NOMO-1 treated with dmso at 0.1 percent for 144 hours (cell line): Measurements from ENCODE around the gene OTUD3.
"Not testable (repeated sequence)": the region's sequence is repeated elsewhere in the genome, so short reads cannot be mapped to it uniquely, and the experiment has no call there.

Source experiments
- DNase-seq: peaks from one replicate; lab custom pipeline; 2025; ENCODE audit not compliant: unreplicated experiment; lab: John Stamatoyannopoulos, UW

The OTUD3 gene

DNA sequence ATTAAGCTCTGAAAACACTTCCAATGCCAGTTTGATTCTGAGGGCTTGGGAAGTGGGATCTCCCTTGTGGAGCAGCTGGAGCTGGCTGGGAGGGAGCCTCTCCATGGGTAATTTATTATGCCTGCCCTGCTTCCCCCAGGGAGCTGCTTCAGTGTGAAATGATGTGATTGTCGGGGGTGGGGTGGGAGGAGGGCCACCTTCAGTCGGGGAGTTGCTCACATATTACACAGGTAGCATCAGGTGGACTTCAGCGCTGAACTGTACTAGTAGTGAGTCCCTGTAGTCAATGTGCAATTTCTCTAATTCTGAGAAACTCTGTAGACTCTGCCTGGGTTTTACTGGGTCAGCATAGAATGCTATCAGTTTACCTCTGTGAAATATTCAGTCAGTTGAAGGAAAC lies 28.5 kb downstream of the OTUD3 start:
- DNase-seq, result no peak

DNA sequence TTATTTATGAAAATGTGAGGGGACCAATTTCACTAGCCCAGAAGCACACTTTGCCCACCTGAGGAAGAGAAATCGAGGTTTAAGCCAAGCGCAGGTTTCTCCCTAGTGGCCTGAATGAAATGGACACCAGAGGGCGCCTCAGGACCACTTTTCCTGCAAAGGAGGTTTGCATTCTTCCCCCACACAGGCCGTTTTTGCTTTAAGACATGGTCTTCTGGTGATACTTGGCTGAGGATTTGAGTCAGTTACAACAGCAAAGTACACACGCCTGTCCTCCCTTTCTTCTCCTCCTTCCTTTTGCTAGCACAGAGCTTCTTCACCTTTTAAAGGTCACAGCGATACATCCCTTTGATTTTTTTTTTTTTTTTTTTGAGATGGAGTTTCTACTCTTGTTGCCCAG lies 35.9 kb downstream of the OTUD3 start:
- peak; percentile 54 for DNase-seq

DNA sequence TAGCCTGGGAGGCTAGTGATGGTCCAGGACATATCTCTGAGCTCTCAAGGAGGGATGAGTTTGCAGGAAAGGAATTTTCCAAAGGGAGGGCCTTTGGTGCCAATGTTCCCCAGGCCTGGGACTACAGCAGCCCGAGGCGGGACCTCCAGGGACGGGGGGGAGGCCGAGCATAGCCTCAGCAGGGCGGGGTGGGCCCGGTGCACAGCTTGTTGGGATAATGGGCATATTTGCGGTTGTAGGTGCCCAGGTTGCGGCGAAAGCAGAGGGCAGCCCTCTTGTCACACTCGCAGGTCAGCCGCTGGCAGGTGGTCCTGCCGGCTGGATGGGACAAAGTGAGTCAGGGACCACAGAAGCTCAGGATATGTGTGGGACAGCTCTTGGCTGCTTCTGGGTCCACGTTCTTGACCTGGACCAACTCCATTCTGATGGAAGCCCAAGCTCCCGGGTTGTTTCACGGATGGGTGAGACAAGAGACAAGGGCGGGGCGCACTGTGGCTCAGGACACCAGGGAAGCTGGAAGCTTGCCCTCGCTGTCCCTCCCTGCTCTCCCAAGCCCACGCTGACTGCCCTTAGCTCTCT lies 38.0 kb downstream of the OTUD3 start:
- DNase-seq, result no peak

DNA sequence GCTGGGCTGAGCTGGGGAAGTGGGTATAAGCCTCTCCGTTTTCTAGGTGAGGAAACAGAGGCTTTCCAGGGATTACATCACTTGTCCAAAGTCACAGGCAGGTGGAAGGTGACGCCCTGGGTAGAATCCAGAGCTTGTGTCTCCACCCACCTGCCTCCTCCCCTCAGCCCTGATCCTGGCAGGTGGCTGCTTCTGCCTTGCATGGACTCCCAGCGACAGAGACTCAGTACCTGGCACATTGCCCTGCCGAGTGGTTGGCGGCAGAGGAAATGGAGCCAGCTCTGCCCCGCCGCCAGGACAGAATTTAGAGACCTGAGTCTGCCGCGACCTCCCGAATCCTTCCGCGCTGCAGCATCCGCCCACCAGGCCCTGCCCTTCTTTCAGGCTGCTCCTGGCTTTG lies 39.1 kb downstream of the OTUD3 start:
- no peak for DNase-seq

DNA sequence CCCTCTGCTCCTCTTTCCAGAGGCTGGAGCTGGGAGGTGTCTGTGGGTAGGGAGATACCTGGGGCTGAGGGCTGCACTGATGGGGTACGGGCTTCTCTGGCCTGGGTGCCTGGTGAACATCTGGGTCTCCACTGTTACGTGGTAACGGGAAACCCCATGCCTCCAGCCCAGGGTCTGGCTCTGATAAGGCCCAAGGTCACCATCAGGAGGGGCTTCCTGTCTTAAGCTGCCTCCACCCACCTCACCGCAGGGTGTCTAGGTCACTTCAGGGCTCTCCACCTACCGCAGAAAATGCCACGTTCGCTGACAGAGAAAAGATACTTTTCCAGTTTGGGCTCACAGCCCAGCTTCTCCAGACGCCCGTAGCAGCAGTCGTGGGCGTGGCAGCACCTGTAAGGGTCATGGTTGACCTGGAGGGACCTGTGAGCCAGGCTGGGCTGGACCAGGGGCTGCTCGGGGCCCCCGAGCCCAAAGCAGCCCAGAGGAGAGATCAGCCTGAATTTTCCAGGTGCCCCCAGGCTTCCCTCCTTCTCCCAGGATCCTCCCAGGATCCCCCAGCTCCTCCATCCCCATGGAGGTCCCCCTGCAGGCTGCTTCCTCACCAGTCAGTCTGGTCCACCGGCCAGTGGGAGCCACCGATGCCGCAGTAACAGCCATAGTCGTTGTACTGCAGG lies 40.0 kb downstream of the OTUD3 start:
- DNase-seq, result no peak

DNA sequence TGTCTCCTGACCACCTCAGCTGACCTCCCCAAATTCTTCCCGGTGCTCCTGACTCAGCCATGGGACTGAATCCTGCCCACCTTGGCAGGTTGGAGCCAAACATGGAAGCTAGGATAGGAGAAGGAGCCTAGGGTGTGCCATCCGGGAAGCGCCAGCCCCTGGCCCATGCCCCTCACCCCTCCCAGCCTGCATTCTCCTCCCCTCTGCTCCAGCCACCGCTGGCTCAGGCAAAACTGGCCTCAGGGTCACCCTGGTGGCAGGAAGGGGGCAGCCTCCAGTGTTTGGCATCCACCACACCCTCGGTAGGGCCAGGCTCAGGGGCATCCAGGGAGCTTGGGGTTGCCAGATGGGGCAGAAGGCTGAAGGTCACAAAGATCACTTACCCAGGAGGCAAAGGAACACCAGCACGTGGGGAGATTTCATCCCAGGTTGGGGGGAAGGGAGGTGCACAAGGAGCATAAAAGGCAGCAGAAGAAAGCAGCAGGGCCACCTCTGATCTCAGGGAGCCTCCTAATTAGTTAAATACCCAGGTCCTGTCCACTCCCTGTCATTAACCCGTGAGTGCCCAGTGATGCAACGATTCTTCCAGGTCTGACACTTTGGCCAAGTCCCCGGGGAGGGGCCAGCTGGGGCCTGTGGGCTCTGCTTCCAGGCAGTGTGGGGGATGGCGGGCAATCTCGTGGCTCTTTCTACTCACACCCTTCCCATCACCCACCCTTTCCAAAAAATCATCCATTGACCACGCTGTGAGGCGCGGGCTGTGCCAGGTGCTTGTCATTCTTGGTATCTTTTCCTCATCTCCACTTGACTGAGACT lies 41.1 kb downstream of the OTUD3 start, which contains the start of gene PLA2G2E:
TSS of gene PLA2G2E (minus strand) at position 481 of the 816 bp plus-strand sequence. CDS start at position 423, 58 bp downstream.
- no peak for DNase-seq

DNA sequence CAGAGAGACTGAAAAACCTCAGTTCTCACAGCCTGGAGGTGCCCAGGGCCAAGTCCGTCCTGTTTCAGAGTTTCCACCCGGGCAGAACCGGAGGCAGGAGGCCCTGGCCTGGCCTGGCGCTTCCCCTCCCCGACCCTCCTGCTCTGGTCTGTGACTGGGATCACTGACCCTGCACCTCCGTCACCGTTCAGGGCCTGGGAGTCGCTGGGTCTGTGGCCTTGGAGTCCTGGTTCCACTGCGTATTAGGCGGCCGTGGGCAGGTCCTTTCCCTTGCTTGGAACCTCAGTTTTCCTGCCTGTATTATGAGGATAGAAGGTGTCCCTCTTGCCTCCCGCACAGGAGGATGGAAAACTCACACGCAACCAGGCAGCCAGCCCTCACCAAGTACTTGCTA lies 41.8 kb downstream of the OTUD3 start:
- no peak for DNase-seq

DNA sequence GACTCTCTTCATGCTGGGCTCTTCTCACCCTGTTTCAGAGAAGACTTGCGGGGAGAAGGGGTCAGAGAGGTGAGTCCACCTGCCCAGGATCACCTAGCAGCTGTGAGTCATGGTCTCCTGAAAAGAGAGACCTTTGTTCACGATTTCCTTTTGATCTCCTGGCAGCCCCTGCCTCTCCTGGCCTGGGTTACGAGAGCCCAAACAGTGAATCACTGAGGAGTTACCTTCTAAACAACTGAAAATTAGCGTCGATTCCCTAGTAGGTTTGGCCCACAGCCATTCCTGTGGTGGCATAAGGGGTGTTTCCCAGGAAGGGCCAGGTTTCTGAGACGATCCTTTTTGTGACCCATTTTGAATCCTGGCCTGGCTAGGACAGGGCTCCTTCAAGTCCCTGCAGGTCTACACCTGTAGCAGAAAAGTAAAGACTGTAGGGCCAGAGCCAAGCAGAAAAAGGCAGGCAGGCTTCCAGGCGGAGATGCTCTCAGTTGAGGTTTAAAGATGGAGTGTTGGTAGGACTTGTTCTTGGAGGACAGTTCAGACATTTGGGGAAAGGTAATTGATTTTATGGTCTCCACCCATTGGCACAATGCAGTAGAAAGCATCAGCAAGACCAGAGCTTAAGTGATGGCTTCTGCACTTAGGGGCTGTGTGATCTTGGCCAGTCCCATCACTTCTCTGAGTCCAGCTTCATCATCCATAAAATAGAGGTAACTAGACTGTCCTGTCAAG lies 43.3 kb downstream of the OTUD3 start:
- no peak for DNase-seq

DNA sequence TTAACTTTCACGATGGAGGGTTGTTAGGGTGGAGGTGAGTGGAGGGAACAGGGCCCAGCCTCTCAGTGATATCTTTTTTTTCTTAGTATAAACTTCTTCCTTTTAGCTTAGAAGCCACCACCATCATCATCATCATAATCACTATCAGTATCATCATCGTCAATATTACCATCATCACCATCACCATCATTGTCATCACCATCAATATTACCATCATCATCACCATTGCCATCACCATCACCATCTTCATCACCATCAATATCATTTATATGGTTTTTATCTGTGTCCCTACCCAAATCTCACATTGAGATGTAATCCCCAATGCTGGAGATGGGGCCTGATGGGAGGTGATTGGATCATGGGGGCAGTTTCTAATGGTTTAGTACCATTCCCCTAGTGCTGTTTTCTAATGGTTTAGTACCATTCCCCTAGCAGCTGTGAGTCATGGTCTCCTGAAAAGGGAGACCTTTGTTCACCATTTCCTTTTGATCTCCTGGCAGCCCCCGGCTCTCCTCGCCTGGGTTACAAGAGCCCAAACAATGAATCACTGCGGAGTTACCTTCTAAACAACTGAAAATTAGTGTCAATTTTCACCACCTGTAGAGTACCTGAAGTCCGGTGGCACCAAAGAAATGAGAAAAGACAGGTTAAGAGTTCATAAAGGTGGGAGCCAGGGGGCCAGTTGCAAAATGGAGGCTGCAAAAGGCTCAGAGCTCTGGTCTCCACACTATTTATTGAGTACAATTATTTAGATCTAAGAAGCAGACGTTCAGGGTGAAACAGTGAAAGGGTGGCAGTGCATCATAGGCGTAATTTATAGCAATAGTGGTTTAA lies 44.3 kb downstream of the OTUD3 start:
- DNase-seq, result no peak

DNA sequence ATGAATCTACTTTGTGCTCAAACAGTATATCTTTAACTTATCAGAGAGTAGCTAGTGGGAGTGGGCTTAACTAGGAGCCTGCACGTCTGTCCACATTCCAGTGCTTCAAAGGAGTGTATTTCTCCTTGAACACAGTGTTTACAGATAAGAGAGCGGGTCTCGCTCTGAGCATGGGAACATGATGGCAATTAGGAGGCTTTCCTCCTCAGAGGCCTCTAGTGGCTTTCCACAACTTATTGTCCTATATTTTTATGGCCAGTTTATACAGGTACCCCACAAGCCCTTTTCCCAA lies 44.9 kb downstream of the OTUD3 start:
- not testable (repeated sequence) for DNase-seq

DNA sequence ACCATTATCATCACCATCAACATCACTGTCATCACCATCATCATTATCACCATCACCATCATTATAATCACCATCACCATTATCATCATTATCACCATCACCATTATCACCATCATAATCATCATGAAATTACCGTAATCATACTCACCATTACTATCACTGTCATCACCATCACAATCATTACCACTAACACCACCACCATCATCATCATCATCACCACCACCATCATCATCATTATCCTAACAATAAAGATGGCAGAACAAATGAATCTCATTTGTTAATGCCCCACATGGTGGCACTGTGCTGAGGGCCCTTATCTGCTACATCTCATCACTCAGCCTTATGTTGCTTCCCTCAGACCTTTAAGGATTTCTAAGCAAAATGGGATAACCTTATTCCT lies 50.7 kb downstream of the OTUD3 start:
- no peak for DNase-seq

DNA sequence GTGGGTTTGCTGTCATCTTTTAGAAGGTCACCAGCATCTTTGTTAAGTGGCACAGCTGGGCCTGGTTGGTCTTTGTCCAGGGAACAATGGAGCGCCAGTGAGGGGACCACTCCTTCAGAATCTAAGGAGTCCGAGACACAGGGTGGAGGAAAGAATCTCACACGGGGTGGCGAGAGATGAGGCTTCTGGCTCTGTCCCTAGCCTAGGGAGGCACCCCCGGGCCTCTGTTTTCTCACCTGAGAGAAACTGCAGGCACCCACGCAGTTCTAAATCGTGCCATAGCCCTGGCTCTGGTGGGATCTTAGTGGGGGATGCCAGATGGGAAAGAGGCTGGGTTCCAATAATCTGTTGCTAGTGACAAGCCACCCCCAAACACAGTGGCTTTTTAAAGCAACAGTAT lies 52.1 kb downstream of the OTUD3 start:
- DNase-seq, result no peak

DNA sequence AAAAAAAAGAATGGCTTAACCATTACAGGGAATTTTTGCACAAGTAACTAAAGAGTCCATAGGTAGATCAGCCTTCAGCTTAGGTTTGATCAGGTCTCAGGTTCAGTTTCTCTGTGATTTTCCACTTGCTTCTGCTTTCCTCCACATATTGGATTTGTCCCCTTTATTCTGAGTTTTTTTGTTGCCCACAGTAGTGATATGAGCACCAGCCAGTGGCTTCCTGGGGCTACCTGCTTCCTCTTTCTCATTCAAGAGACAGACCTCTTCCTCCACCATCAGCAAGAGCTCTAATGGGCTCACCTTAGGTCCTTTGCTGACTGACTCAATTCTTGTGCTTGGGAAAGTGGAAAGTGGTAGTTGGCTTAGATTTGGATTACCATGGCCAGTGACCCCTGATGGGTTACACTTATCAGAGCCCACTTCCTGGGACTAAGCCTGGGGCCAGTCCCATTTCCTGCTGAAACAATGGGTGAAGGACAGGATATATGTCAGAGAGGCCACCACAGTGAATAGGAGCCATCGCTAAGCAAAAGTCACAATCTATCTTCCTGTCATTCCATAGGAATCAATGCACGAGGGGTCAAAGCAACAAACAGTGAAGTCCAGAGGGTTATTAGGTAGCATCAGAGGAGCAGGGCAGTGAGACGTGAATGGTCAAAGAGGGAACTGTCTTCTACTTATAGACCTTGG lies 54.0 kb downstream of the OTUD3 start:
- peak; percentile 4 for DNase-seq

DNA sequence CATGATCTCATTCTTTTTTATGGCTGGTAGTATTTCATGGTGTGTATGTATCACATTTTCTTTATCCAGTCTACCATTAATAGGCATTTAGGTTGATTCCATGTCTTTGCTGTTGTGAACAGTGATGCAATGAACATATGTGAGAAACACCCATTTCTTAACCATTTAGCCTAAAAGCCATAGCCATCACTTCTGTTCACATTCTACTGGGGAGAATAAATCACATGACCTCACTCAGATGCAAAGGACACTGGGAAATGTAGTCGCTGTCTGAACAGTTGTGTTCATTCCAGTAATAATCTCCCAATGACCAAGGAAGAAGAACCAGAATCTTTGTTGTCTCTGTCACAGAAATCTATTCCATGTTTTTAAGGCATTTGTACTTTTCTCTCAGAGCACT lies 56.3 kb downstream of the OTUD3 start:
- no peak for DNase-seq

DNA sequence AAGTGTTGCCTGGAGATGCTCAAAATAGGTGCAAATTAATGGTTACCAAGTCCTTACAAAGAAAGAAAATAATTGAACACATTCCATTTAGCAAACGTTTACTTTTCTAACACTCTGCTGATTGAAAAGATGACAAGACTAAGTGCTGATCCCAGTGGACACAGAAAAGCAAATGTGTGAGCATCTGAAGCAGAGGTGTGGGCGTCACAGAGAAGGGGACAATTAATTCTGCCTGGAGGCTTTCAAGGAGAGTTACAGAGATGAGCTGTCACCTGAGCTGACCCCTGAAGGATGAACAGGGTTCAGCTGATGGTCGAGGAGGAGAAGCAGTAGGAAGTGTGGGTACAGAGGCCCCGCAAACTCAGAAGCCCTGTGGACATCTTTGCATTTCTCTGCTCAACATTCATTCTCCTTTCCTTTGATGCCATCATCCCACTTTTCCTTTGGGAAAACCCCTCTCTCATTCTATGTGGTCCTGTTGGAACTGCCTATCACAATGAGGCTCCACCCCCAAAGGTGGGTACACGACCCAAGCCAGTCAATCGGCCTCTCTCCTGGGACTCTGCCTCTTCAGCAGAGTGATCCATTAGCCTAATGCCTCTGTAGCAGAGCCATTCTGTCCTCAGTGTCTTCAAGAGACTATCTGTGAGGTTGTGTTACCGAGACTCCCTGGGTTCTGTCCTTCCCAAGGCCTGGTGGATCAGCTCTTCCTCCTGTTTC lies 58.5 kb downstream of the OTUD3 start:
- no peak for DNase-seq

DNA sequence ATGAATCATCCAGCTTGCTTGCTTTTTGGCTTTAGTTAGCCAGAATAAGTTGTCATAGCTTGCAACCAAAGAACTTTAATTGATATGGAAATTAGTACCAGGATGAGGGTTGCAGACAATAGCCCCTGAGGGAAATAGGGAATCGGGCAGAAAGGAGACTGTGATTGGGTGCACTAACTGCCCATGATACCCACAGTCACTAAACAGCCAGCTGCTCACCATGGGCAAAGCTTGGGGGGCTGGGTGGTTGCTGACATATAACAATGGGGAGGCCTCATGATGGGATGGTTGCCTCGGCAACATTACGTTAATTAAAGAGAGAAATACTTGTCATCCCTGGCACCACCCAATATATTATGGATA lies 59.0 kb downstream of the OTUD3 start:
- no peak for DNase-seq

DNA sequence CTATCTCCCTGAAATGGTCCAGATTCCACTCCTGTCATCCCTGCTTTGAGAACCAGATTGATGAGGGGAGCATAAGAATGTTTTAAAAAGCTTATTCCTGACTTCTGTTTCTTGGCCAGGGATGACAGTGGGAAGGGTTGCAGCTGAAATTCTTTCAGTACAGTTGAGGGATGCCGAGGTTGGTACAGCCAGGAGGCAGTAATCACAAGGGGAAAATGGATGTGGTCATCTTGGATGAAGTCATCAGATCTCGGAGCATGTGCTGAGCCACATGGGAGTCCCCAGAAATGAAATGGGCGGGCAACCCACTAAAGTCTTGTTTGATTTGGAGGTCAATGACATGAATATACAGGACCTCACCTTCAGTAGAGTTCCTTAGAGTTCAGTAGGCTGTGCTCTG lies 59.9 kb downstream of the OTUD3 start:
- no peak for DNase-seq

DNA sequence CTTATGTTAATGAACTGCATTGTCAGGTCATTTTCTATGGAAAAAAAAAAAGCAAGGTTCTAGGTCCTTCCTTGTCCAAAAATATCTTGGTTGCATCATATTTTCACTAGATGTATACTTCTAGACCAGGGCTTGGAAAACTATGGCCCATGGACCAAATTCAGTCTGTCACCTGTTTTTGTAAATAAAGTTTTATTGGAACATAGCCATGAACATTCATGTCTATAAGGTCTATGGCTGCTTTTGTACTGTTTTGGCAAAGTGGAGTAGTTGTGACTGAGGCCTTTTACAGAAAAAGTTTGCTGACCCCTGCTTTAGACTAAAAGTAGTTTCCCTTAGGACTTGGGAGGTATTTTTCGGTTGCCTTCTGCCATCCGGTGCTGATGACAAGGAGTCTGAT lies 60.5 kb downstream of the OTUD3 start:
- DNase-seq, result no peak

DNA sequence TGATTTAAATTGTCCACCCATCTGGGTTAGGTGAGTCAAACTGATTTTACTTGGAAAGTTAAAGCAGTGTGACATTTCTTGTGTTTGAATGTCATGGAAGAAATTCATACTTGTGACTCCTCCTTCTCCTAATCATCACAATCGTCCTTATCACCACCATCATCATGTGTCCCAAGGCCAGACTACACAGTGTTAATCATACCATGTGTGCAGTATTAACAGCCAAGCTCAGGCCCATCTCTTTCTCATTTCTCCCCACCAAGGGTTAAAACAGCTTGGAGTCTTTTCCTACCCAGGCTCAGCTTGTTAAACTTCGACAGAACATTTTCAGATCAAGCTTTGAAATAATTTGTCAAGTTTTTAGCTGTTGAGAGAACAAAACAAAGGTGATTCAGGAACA lies 63.7 kb downstream of the OTUD3 start:
- no peak for DNase-seq

DNA sequence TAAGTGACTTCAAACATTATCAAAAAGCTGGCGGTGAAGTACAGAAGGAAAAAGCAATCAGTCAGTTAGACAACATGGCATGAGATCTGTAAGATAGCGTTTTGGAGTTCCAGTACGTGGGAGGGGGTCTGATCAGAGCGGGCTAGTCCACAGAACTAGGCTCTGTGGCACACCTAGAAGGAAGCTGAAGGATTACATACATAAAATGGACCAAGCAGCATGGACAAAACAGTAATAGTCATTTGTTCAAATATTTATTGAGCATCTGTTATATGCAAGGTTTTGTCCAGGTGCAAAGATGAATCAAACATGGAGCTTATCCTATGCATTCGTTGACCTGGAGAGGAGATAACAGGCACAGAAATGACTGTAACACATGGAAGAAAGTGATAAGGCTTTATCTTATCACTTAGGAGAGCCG lies 64.1 kb downstream of the OTUD3 start:
- no peak for DNase-seq
